HG02884 (cell line): Measurements from ENCODE around the gene HOXD13.
A peak's percentile ranks its signal among the peaks of the same experiment; 100 is the strongest.

ENCODE experiments used
- ATAC-seq: cut with Tn5 transposase; IDR thresholded peaks from one replicate; pipeline ENCODE4 v1.9.1; 2021; ENCODE audit warnings: mild to moderate bottlenecking, moderate library complexity; ENCODE audit not compliant: unreplicated experiment

Gene HOXD13

DNA sequence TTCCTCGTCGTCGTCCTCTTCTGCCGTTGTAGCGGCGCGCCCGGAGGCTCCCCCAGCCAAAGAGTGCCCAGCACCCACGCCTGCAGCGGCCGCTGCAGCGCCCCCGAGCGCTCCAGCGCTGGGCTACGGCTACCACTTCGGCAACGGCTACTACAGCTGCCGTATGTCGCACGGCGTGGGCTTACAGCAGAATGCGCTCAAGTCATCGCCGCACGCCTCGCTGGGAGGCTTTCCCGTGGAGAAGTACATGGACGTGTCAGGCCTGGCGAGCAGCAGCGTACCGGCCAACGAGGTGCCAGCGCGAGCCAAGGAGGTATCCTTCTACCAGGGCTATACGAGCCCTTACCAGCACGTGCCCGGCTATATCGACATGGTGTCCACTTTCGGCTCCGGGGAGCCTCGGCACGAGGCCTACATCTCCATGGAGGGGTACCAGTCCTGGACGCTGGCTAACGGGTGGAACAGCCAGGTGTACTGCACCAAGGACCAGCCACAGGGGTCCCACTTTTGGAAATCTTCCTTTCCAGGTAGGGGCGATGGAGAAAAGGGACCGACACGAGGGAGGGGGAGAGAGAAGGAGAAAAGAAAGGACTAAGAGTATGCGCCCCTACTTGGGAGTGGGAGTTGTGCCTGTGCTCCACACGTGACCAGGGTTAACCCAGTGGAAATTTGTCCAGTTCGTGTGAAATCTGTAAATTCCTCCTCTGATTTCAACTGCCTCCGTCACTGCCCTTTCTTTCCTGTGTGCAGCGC, 800 bp downstream of the HOXD13 start:
- ATAC-seq: no peak

DNA sequence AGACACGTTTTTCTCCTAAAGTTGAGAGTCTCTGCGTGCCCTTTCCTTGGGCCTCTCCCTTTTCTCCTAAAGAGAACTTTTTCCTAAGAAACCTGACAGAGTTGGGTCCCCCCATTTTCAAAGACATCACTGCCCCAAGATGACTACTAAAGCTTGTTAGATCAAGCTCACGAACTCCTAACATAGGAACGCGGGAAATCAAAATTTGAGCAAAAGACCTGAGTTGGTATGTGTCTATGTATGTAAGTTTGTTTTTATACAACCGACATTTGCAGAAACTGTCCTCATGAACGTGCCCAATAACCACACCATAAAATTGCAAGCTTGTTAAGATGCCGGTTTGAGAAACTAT, 1.4 kb downstream of the HOXD13 start:
- no peak for ATAC-seq

DNA sequence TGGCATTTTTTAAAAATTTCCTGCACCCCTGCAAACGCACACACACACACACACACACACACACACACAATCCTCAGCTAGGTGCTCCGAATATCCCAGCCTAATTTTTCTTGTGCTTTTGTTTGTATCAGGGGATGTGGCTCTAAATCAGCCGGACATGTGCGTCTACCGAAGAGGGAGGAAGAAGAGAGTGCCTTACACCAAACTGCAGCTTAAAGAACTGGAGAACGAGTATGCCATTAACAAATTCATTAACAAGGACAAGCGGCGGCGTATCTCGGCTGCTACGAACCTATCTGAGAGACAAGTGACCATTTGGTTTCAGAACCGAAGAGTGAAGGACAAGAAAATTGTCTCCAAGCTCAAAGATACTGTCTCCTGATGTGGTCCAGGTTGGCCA, 1.8 kb downstream of the HOXD13 start:
- no peak for ATAC-seq

DNA sequence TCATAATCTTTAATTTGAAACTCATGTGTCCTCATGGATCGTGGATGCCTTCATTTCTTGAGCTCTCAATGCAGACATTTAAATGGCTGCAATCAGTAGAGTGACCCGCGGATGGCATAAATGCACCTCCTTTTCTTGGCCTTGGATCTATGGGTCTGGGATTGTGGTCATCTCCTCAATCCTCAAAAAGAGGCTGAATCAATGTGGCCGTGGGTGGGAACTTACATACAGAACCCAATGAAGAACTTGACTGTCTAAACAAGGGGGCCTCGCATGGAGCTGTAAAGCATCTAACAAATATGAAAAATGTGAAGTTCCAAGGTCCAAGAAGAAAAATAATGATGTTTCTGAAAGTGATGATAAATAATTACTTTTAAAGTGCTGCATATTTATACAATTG, 2.9 kb downstream of the HOXD13 start:
- no peak for ATAC-seq

DNA sequence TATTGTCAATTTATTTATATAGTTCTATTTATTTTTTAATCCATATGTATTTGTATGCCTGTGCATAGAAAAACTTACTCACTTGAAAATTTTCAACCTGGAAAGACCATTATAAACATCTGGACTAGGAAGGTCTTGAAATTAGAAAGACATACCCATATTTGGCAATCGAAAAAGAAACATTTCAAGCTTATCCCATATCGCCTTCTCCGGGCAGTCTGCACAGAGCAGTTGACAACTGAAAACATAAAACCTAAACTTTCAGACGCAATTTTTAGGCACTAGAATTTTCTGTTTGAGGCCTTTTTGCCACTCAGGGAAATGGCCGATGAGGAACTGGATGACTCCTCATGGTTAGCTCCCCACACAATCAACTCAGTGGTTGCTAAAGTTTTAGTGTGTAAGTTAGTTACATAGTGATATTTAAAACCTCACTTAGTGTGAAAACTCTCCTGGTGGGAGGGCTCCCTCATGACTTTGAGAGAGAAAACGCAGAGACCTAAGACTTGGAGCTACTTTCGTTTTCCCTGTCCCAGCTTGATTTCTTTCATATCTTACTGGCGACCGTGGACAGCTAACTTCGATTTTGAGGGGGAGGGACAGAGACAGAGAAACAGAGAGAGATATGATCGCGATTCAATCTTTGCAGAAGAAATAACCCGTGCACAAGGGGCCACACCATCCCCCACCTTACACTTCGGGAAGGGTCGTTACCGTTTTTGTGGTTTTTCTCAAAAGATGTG, 3.9 kb downstream of the HOXD13 start:
- ATAC-seq: no peak

DNA sequence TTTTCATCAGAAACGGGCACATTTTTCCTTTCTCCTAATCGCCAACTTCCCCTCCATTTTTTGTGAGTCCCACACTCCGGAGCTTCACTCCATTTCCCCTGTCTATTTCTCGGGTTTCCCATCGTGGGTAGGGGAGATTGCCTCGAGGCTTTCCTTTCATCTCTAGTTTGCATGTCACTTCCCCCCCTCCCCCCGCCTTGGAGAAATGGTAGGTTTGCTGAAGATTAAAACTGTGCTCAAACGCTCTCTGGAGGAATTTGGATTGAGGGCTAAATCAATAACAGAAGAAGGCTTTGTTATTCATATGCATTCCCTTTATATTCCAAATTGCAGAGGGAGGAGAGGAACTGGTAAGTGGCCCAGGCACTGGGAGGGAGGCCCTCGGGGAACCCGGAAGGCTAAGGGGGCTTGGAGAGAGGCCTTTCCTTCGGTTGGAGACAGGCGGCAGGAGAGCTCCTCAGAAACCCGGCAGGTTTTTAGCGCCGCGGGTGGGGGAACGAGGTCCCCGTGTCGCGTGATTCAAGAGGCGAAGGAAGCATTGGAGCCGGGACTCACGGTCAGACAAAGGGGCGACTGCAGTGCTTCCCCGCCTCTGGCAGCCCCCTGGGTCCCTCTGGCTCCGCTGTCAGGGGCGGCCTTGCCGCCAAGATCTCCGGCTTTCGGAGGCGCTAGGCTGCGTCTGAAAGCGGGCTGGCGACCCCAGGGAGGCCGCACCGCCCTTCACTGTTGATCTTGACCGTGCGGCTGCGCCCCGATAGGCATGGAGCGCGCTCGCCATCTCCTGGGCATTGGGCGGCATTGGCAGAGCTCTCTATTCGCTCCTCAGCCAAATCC, 4.7 kb downstream of the HOXD13 start:
- ATAC-seq: peak; percentile 74

DNA sequence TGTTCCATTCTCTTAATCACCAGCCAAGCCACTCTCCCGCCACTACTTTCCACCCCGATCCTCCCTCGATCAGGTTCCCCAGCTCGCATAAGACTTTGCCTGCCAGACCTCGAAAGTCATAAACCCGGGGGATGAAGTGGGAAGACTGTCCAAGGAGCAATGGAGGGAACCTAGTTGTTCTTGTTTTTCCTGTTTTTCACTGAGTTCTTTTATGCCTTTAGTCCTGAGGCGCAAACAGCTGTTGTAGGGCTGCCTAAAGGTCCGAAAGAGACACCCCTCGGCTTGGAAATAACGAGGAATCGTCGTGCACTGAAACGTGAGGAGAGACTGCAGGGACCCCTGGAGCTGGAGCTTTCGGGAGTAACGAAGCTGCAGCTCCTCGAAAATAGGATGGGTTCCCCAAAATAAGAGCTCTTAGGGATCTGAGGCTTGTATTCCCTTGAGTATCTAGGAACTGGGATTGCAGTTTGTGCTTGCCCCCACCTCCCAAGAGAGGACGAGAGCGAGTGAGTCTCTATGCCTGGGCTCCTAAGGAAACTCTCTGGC, 5.4 kb downstream of the HOXD13 start:
- no peak for ATAC-seq

DNA sequence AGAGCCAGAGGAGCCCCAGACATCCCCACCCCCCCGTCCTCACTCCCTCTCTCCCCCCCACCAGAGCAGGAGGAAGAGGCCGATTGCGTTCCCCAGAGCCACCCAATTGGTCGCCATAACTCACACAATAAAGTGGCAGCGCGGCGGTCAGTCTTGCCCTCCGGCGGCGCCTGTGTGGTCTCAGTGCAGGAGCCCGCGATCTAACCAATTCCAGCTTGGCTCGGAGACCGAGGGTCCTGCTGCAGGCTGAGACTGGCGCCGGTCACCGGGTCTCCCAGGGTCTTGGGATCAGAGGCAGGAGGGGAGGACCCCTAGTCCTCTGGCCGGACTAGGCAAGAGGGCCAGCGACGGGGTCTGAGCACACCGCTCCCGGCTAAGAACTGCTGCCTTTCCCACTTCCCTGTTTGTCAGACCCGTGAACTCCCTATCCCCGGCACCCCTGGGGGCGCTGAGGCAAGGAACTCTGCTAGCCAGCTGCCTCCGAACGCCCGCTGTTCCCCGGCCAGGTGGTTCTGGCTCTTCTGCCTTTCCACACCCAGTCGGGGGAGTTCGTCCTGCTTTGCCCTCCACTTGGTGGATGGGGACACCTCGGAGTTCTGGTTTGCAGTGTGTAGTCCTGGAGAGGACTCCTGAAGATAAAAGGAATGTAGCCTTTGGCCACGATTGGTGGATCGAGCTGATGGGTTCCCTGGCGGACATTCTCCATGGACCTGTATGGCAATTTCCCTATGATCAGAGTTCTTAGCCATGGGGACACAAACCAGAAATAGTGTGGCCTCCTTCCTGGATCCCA, 6.0 kb downstream of the HOXD13 start:
- no peak for ATAC-seq

DNA sequence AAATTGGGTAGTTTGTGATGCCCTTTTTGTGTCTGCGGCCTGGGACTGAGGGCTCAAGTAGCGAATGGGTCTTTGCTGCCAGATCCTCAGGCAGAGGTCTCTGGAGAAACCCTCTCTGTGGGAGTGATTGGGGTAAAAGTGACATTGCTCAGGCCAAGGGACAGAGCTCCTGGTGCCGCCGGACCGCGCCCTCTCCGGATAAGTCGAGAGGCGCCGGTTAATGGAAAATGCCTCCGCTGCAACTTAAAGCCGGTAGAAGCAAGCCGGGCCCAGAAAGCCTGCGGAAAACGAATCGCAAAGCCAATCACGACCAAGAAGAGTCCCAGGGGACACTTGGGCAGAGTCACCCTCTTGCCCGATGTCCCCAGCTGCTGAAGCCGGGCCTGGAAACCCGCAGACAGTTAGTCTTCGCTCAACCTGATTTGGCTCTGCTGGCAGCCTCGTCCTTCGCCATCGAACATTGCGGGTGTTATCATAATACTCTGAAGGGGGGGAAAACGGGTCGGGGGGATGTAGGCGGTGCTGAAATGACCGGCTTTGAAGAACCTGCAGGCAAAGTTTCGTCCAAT, 6.7 kb downstream of the HOXD13 start:
- no peak for ATAC-seq

DNA sequence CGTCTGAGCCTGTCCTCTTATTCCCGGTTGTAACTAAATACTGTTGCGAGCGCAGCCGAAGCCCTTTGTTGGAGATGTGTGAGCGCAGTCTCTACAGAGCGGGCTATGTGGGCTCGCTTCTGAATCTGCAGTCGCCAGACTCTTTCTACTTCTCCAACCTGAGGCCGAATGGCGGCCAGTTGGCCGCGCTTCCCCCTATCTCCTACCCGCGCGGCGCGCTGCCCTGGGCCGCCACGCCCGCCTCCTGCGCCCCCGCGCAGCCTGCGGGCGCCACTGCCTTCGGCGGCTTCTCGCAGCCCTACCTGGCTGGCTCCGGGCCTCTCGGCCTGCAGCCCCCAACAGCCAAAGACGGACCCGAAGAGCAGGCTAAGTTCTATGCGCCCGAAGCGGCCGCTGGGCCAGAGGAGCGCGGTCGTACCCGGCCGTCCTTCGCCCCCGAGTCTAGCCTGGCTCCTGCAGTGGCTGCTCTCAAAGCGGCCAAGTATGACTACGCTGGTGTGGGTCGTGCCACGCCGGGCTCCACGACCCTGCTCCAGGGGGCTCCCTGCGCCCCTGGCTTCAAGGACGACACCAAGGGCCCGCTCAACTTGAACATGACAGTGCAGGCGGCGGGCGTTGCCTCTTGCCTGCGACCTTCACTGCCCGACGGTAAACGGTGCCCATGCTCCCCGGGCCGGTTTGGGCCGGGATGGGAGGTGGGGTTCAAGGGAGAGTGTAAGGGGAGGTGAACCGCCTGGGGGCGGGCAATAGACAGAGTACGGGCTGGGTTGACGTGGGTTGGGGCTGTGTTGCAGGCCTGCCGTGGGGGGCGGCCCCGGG, 7.4 kb downstream of the HOXD13 start, which contains the start of gene HOXD12:
TSS of gene HOXD12 (plus strand) at position 68 of the 819 bp plus-strand sequence. CDS start at position 75, 7 bp downstream.
- ATAC-seq: no peak

DNA sequence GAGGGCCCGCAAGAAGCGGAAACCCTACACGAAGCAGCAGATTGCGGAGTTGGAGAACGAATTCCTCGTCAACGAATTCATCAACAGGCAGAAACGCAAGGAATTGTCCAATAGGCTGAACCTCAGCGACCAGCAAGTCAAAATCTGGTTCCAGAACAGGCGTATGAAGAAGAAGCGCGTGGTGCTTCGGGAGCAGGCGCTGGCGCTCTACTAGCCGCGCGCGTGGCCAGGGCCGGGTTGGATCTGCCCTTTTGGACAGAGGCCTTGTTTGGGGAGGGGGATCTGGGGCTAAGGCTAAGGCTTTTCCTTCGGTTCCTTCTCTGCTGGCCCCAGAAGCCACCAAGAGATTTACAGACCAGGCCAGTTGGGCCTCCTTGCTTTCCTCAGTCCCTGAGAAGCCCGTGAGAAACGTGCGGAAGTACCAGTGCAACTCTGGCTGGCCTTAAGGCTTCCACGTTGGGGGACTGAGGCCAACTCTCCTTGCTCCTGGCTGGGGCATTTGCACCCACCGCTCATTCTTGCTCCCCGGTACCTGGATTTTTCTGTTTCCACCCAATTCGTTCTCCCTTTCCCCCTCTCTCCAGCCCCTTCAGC, 8.1 kb downstream of the HOXD13 start:
- ATAC-seq: no peak

DNA sequence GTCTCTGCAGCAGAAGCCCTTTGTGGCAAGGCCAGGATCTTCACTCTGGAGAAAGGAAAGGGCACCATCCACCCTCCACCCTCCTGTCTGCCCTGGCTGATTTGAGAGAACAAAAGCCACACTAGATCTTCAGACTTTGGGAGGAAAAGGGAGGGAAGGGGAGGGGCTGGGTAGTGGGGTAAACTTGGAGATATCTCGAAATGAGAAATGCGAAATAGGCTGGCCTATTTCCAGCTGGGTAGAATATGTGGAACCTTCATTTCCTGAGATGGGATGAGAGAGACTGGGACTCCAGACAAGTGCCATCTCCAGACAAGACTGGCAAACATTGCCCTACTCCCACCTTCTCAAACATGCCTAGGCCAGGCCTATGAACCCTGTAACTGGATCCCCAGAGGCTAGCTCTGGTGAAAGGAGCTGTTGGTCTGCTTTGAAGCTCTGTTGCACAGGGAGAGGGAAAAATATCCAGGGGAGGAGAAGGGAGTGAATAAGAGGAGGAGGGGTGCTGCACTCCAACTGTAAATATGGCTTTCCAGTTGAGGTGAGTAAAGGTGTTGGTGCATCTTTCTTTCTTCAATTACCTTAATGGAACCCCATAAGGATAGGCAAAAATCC, 8.8 kb downstream of the HOXD13 start:
- ATAC-seq: no peak

DNA sequence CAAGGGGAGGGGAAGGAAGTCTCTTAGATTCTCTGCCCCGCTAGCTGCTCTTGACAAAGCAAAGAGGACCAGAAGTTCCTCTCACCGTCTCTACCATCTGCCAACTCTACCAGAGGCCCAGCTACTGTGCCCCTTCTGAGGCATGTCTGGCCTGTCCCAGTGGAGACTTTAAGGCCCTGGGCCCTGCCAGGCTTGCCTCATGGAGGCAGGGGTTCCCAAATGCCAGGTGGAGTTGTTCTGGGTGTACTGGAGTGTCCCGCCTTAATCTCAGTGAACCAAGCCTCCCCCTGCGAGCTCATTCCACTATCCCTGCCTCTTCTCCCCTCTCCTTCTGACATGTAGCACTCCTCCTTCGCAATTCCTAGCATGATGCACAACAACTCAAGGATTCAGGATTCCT, 9.3 kb downstream of the HOXD13 start:
- no peak for ATAC-seq

DNA sequence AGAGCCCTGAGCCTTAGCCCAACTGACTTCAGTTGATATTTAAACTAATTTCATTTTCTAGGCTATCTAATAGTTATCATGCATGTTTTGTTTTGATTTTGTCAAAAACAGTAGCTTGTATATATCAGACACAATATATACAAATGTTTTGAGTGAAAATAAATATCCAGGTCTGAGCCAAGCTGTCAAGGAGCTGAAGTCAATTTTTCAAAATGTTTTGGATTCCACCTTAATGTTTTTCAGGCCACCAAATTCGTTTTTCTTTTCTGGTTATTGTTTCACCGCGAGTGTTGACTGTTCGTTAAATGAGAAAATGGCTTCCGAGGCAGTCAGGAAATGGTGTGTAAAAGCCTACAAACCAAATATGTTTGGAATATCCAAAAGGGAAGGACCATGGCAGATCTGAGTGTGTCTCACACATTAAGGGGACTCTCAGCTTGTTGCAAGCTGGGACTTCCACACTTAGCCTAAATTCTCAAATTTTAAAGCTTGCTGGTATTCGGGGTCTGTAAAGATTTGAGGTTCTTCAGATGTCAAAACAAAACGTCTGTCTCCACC, 9.9 kb downstream of the HOXD13 start:
- ATAC-seq: no peak

DNA sequence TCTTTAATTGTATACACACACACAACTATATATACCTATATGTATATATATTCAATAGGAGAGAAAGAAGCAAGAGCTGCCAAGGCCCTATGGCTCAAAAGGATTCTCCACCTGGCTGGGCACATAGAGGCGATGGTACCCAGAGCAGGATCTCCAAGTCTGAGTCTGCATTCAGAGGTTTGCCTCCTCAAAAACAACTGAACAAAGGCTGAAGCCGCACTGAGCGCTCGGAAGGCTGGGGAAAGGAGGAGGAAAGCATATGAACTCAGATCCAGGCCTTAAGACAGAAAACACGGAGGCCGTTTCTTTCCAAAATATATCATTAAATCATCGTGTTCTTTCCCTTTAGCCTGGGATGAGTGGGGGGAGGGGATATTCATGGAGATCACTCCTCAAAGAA, 10.7 kb downstream of the HOXD13 start:
- no peak for ATAC-seq

DNA sequence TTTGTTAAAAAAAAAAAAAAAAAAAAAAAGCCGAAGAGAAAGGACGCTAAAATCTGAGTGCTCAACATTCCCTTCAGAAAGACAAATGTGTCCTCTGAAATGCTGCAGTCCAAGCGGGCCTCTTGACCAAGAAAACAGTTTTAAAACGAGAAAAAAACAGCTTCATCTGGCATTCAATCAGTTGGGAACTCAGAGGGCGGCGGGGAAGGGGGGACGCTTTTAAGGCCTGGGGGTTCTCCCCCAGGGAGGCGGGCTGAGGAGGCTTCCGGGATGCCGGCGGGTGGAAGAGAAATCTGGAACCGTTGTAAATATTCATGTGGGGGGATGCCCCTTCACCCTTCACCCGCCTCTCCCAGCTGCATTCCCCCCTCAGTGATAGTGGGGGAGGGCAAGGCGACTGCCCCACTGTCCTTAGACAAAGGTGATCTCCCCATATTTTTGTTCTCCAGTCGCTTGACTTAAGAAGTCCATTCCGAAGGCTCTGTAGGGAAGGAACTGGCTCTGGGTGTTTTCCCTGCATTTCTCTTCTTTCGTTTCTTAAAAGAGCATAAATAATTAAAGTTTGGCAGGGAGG, 11.3 kb downstream of the HOXD13 start:
- no peak for ATAC-seq

DNA sequence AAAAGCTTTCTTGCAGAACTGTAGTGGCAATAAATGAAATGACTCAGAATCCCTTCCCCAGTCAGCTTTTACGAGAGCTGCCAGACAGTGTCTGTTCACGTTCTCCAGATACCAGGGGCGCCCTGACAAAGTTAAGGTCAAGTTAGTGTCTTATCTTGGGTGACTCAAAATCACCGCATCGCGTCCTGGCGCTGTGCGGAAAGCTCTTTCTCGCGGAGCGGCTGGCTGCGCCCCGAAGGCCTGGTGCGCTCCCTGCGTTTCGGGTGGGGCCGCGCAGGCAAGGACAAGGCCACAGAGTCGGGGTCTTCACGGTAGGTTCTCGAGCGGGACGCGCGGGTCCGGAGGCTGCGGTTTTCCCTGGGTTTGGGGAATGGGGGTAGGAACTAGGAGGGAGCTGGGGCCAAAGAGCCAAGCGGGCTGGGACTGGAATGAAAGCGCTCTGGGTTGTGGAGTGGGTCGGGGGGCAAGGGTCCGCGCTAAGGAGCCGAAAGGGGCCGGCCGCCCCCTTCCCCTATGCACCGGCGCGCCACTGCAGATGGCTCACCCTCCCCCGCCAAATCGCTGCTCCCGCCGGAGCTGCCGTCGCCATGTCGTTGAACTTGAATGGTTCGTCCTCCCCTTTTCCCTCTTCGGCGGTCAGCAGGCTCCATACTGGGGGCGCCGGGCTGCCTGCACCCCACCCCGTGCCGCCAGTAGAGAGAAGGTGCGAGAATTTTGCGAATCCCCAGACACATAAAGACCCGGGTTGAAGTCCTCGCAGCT, 12.0 kb downstream of the HOXD13 start:
- ATAC-seq: no peak
